Right renal cortex interstitium (tissue), 3 donors: ENCODE results near the gene PROSER2. TPM values are rescaled to one million over a fixed set of nuclear protein-coding genes. Genes with fewer than 3 reads are reported as not detected.

Source experiments
- DNase-seq, 3 donors: peaks; one replicate each; pipeline ENCODE4 v3.0.0-alpha.2; 2013; ENCODE audit warnings: low read depth in 3 of 3, low spot score in 2 of 3
- polyA plus RNA-seq, 3 donors: library from polyadenylated mRNA; unstranded; fragments of 120-200 nt; gene quantifications; one replicate each; pipeline ENCODE4 v1.2.1, GENCODE V29; 2013; ENCODE audit not compliant: insufficient read length in 3 of 3

PROSER2 gene
- polyA plus RNA-seq, 3 donors, result 4.7 to 6.1 (median 5.6) TPM

- DNase-seq, result no peak
Observed at GRCh38 chr10:11865561-11865960, 42.4 kb downstream of the PROSER2 start.

- DNase-seq, result no peak
Observed at GRCh38 chr10:11866199-11866925, 43.2 kb downstream of the PROSER2 start.

- no peak for DNase-seq
Observed at GRCh38 chr10:11869219-11869618, 46.1 kb downstream of the PROSER2 start.

GRCh38 chr10:11869743-11870460 is 46.7 kb downstream of the PROSER2 start:
- DNase-seq, result no peak

- no peak for DNase-seq
Observed at GRCh38 chr10:11870461-11870780, 47.3 kb downstream of the PROSER2 start.

GRCh38 chr10:11870900-11871400 is 47.8 kb downstream of the PROSER2 start:
- no peak for DNase-seq

- no peak for DNase-seq
Observed at GRCh38 chr10:11871466-11871865, 48.3 kb downstream of the PROSER2 start.

- no peak for DNase-seq
Observed at GRCh38 chr10:11874568-11875493, 51.7 kb downstream of the PROSER2 start.

GRCh38 chr10:11875494-11876281 is 52.5 kb downstream of the PROSER2 start:
- peak in 1 of 3 donors; percentile 75 for DNase-seq

- no peak for DNase-seq
Observed at GRCh38 chr10:11876324-11876723, 53.2 kb downstream of the PROSER2 start.

- no peak for DNase-seq
Observed at GRCh38 chr10:11876805-11877590, 53.8 kb downstream of the PROSER2 start.

GRCh38 chr10:11877591-11877905 is 54.4 kb downstream of the PROSER2 start:
- DNase-seq, result no peak

- no peak for DNase-seq
Observed at GRCh38 chr10:11878776-11879175, 55.6 kb downstream of the PROSER2 start.

- DNase-seq, result no peak
Observed at GRCh38 chr10:11879387-11880094, 56.4 kb downstream of the PROSER2 start.

- DNase-seq, result no peak
Observed at GRCh38 chr10:11880151-11881029, 57.2 kb downstream of the PROSER2 start.

GRCh38 chr10:11881030-11881476 is 57.9 kb downstream of the PROSER2 start:
- no peak for DNase-seq

- no peak for DNase-seq
Observed at GRCh38 chr10:11881477-11882417, 58.6 kb downstream of the PROSER2 start.
